GM19238 (cell line): ENCODE data around the gene SF3B1.
"Not testable (repeated sequence)": the region's sequence is repeated elsewhere in the genome, so short reads cannot be mapped to it uniquely, and the experiment has no call there.

ENCODE experiments used
- DNase-seq: peaks from one replicate; pipeline ENCODE4 v3.0.0; 2011; ENCODE audit warnings: low spot score; ENCODE audit not compliant: insufficient read length

The SF3B1 gene

GRCh38 chr2:197381641-197382040, 53.2 kb downstream of the SF3B1 start:
- DNase-seq = no peak

- DNase-seq = not testable (repeated sequence)
Observed at GRCh38 chr2:197379918-197380309, 54.9 kb downstream of the SF3B1 start.

GRCh38 chr2:197379308-197379917, 55.4 kb downstream of the SF3B1 start:
- DNase-seq = not testable (repeated sequence)

GRCh38 chr2:197378494-197379307, 56.1 kb downstream of the SF3B1 start:
- peak; percentile 44 for DNase-seq

GRCh38 chr2:197378086-197378485, 56.7 kb downstream of the SF3B1 start:
- DNase-seq = no peak

GRCh38 chr2:197377670-197378069, 57.2 kb downstream of the SF3B1 start:
- DNase-seq = no peak

GRCh38 chr2:197372592-197372991, 62.2 kb downstream of the SF3B1 start:
- DNase-seq = no peak

- DNase-seq = not testable (repeated sequence)
Observed at GRCh38 chr2:197370664-197371063, 64.2 kb downstream of the SF3B1 start.

- no peak for DNase-seq
Observed at GRCh38 chr2:197369933-197370320, 64.9 kb downstream of the SF3B1 start.

- no peak for DNase-seq
Observed at GRCh38 chr2:197369228-197369932, 65.4 kb downstream of the SF3B1 start.

- DNase-seq = no peak
Observed at GRCh38 chr2:197368412-197368811, 66.4 kb downstream of the SF3B1 start.

GRCh38 chr2:197363998-197364397, 70.8 kb downstream of the SF3B1 start:
- no peak for DNase-seq

GRCh38 chr2:197360744-197361156, 74.1 kb downstream of the SF3B1 start:
- no peak for DNase-seq

GRCh38 chr2:197359859-197360258, 75.0 kb downstream of the SF3B1 start:
- DNase-seq = no peak

- DNase-seq = no peak
Observed at GRCh38 chr2:197358931-197359330, 75.9 kb downstream of the SF3B1 start.

- DNase-seq = no peak
Observed at GRCh38 chr2:197357986-197358385, 76.8 kb downstream of the SF3B1 start.

GRCh38 chr2:197356136-197356535, 78.7 kb downstream of the SF3B1 start:
- DNase-seq = no peak

GRCh38 chr2:197354169-197354558, 80.7 kb downstream of the SF3B1 start:
- DNase-seq = no peak

- no peak for DNase-seq
Observed at GRCh38 chr2:197353393-197354168, 81.2 kb downstream of the SF3B1 start.

GRCh38 chr2:197349699-197350098, 85.1 kb downstream of the SF3B1 start:
- no peak for DNase-seq

- no peak for DNase-seq
Observed at GRCh38 chr2:197348721-197349360, 86.0 kb downstream of the SF3B1 start.
